Left ventricle myocardium inferior (tissue), 1 donor: ENCODE results near the gene CBFB. TPM values are rescaled to one million over a fixed set of nuclear protein-coding genes. Genes with fewer than 3 reads are reported as not detected.

Experiments used
- DNase-seq: peaks from one replicate; pipeline ENCODE4 v3.0.0-alpha.2; 2020
- H3K27ac ChIP-seq: fragments of 200-600 bp; replicated peaks from 2 replicates; pipeline ENCODE4 v1.8.0; 2021
- H3K27me3 ChIP-seq: fragments of 200-600 bp; 2 replicates; pipeline ENCODE4 v1.8.0; 2021; ENCODE audit warnings: low read depth
- H3K36me3 ChIP-seq: fragments of 200-600 bp; 2 replicates; pipeline ENCODE4 v1.8.0; 2021
- H3K4me1 ChIP-seq: fragments of 200-600 bp; 2 replicates; pipeline ENCODE4 v1.8.0; 2021
- H3K4me3 ChIP-seq: fragments of 200-600 bp; 2 replicates; pipeline ENCODE4 v1.8.0; 2021; ENCODE audit warnings: mild to moderate bottlenecking, moderate library complexity
- H3K9me3 ChIP-seq: fragments of 200-600 bp; replicated peaks from 2 replicates; pipeline ENCODE4 v1.8.0; 2021
- CTCF ChIP-seq: fragments of 200-600 bp; IDR thresholded peaks from 2 replicates; pipeline ENCODE4 v1.8.0; 2021; ENCODE audit warnings: antibody characterized with exemption, mild to moderate bottlenecking, borderline replicate concordance
- intact Hi-C: fragments of 100-400 bp; cut with micrococcal nuclease; formaldehyde crosslinking; loops from one replicate; pipeline ENCODE4 v1.11.0; 2022
- total RNA-seq: library from RNA; stranded (reverse); fragmentation: NEBNext Ultra II Directional; extraction: Animal tissue kit (Norgen Biotek cat#: 25700); gene quantifications from one replicate; pipeline ENCODE4 v1.2.1, GENCODE V29; 2021
- donor health status: DM: no; HTN: yes; CAD: no; lungs with severe emphysema.

The CBFB gene
- total RNA-seq, 1 donor from 2014 or later, result 25.2 TPM

GRCh38 chr16:67050796-67051195 is 21.8 kb downstream of the CBFB start:
- H3K9me3 ChIP-seq, result no peaks in the 10 kb centered on the region
- no peak for DNase-seq
- no peak overlapping the region for H3K27ac ChIP-seq
- intact Hi-C loops, result no loop called here
- H3K4me3 ChIP-seq, result no peak overlapping the region
- peaks cover 7% of the 10 kb centered on the region for H3K36me3 ChIP-seq
- no peaks in the 10 kb centered on the region for H3K27me3 ChIP-seq
- TF ChIP-seq CTCF, result no peak
- H3K4me1 ChIP-seq, result no peaks in the 10 kb centered on the region

GRCh38 chr16:67052399-67052798 is 23.4 kb downstream of the CBFB start:
- Histone ChIP-seq H3K27ac (no peak overlapping the region), H3K9me3 (no peaks in the 10 kb centered on the region), H3K4me3 (no peak overlapping the region), H3K36me3 (peaks cover 7% of the 10 kb centered on the region), H3K4me1 (no peaks in the 10 kb centered on the region), H3K27me3 (no peaks in the 10 kb centered on the region)
- no peak for DNase-seq
- intact Hi-C loops, result no loop called here
- TF ChIP-seq CTCF, result no peak

DNA sequence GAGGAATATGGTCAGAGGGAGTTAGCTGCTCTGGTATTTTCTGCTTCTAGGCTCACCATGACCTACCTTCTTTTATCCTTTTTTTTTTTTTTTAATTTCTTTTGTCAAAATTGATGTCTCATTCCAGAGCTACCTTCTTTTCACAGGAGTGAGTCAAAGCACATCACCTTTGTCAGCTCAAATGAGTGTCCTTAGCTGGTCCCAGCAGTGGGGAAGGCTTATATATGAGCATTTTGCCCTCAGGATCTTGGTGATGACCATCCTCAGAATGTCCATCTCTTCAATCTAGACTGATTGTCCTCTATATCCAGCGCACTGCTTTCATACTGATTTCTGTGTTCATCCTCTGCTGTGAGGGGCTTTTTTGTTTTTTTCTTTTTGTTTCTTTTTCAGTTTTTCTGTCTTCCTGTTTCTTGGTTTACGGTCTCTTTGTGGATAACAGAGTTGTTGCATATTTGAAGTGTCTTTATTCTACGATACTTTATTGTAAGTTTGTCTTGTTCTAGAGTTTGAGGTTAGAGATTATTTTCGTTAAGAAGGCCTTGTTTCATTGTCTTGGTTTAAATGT is 24.9 kb downstream of the CBFB start:
- no peak for DNase-seq
- Histone ChIP-seq H3K9me3 (no peaks in the 10 kb centered on the region), H3K27me3 (no peaks in the 10 kb centered on the region), H3K4me1 (no peaks in the 10 kb centered on the region), H3K27ac (no peak overlapping the region), H3K36me3 (peaks cover 7% of the 10 kb centered on the region), H3K4me3 (no peak overlapping the region)
- intact Hi-C loops, result no loop called here
- no peak for TF ChIP-seq CTCF

DNA sequence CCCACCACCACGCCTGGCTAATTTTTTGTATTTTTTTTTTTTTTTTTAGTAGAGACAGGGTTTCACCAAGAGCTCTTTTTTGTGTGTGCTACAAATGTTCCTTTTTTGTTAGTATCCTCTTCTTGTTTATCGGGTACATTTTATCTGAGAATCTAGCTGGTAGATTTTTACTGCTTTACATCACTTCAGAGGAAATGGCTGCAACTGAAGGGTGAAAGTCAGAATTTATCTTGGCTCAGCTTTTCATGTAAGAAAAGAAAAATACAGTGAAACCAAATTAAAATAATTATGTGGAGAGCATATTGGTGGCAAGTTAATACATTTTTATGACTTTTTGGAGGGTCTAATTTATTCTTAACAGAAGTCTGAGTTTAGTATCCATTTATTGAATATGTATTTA is 26.0 kb downstream of the CBFB start:
- no peaks in the 10 kb centered on the region for H3K27me3 ChIP-seq
- no peaks in the 10 kb centered on the region for H3K9me3 ChIP-seq
- TF ChIP-seq CTCF, result no peak
- H3K36me3 ChIP-seq, result peaks cover 3% of the 10 kb centered on the region
- no peak overlapping the region for H3K27ac ChIP-seq
- H3K4me1 ChIP-seq, result no peaks in the 10 kb centered on the region
- H3K4me3 ChIP-seq, result no peak overlapping the region
- no peak for DNase-seq
- intact Hi-C loops, result no loop called here

GRCh38 chr16:67055712-67056487 is 27.0 kb downstream of the CBFB start:
- H3K4me3 ChIP-seq, result no peak overlapping the region
- H3K4me1 ChIP-seq, result no peaks in the 10 kb centered on the region

More at GRCh38 chr16:67055712-67056487, 27.0 kb downstream of the CBFB start:
- Histone ChIP-seq H3K27me3 (no peaks in the 10 kb centered on the region), H3K27ac (no peak overlapping the region), H3K36me3 (peaks cover 4% of the 10 kb centered on the region), H3K9me3 (no peaks in the 10 kb centered on the region)
- TF ChIP-seq CTCF, result no peak
- intact Hi-C loops, result no loop called here
- no peak for DNase-seq
